Karpas-422 (cell line): Measurements from ENCODE around the gene DDX49. TPM values are rescaled to one million over a fixed set of nuclear protein-coding genes. Genes with fewer than 3 reads are reported as not detected.

ENCODE experiments used
- DNase-seq: peaks from one replicate; pipeline ENCODE4 v3.0.0-alpha.2; 2015
- H2AFZ ChIP-seq: fragments of 200-600 bp; sonication (generic); 2 replicates; pipeline ENCODE4 v1.6.1; 2014; ENCODE audit warnings: antibody characterized with exemption, low read length, mixed read lengths
- H3K27ac ChIP-seq: fragments of 200-600 bp; sonication (generic); 2 replicates; pipeline ENCODE4 v1.5.1; 2014; ENCODE audit warnings: mild to moderate bottlenecking, low read length, moderate library complexity
- H3K27me3 ChIP-seq: fragments of 200-600 bp; sonication (generic); 2 replicates; pipeline ENCODE4 v1.6.1; 2014; ENCODE audit warnings: low read length, mixed read lengths
- H3K36me3 ChIP-seq: fragments of 200-600 bp; sonication (generic); 2 replicates; pipeline ENCODE4 v1.6.1; 2014; ENCODE audit warnings: low read length, mixed read lengths; ENCODE audit not compliant: insufficient read depth
- H3K4me1 ChIP-seq: fragments of 200-600 bp; sonication (generic); 2 replicates; pipeline ENCODE4 v1.6.1; 2014; ENCODE audit warnings: mild to moderate bottlenecking, low read length, mixed read lengths
- H3K4me2 ChIP-seq: fragments of 200-600 bp; sonication (generic); 2 replicates; pipeline ENCODE4 v1.6.1; 2014; ENCODE audit warnings: low read length, low read depth, mild to moderate bottlenecking; ENCODE audit not compliant: poor library complexity, severe bottlenecking
- H3K4me3 ChIP-seq: fragments of 200-600 bp; sonication (generic); 2 replicates; pipeline ENCODE4 v1.5.1; 2014; ENCODE audit warnings: mild to moderate bottlenecking, antibody characterized with exemption, low read length, mixed read lengths
- H3K79me2 ChIP-seq: fragments of 200-600 bp; sonication (generic); 2 replicates; pipeline ENCODE4 v1.6.1; 2014; ENCODE audit warnings: mild to moderate bottlenecking, low read length, mixed read lengths
- H3K9ac ChIP-seq: fragments of 200-600 bp; sonication (generic); 2 replicates; pipeline ENCODE4 v1.6.0; 2014; ENCODE audit warnings: low read length
- H3K9me2 ChIP-seq: fragments of 200-600 bp; sonication (generic), shearing (Covaris generic); replicated peaks from 2 replicates; pipeline ENCODE4 v1.6.0; 2014; ENCODE audit warnings: mild to moderate bottlenecking, low read length, moderate library complexity; ENCODE audit not compliant: insufficient read depth
- H3K9me3 ChIP-seq: fragments of 300-700, 200-600 bp; sonication (generic); 2 replicates; pipeline ENCODE4 v1.6.1; 2014; ENCODE audit warnings: low read length, mixed read lengths
- H4K20me1 ChIP-seq: fragments of 200-600 bp; sonication (generic); 2 replicates; pipeline ENCODE4 v1.6.1; 2014; ENCODE audit warnings: mild to moderate bottlenecking, antibody characterized with exemption, low read length, low read depth; ENCODE audit not compliant: insufficient read depth
- total RNA-seq: library from RNA; depleted of rRNA; stranded (reverse); fragments of >200 nt; shearing (Covaris generic); gene quantifications from 2 replicates; pipeline ENCODE4 v1.2.3, GENCODE V29; 2014; ENCODE audit warnings: low replicate concordance

DDX49 gene
- total RNA-seq, 1 experiment from 2014 or later: 49.3 TPM

- no peak overlapping the region for H3K4me3 ChIP-seq
- H2AFZ ChIP-seq: no peak overlapping the region
Observed at GRCh38 chr19:18894254-18895037, 25.1 kb upstream of the DDX49 start.

DNA sequence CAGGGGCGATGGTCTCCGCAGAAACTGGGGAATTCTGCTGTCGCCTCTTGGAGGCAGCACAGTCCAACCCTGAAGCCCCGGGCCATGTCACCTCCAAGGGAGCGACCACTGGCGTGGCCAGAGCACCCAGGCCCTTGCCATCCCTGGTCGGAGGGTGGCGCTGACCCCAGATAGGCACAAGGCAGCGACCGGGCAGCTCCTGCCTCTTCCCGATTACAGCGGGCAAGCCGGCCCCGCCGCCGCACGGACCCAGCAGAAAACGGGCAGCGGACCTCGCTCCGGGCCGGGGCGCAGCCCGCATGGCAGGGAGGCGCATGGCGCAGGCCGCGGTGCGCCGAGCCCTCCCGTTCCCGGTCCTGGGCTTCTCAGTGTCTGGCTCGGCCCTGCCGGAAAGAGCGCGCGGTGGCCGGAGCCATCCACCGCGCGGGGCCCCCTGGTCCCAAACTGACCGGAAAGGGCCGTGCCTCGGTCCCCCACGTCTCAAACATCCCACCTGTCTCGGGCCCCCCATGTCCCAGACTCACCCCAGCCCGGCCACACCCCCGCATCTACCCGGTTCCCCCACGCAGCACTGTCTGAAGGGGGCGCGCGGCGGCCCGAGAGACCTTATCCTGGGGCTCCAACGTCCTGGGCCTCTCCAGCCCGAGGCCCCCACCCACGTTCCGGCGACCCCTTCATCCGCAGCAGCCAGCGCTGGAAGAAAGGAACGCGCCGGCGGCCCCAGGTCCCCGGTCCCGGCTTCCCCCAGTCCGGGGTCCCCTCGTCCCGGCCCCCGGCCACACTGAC lies 24.3 kb upstream of the DDX49 start:
- no peaks in the 10 kb centered on the region for H3K4me1 ChIP-seq
- no peak overlapping the region for H3K9ac ChIP-seq
- H3K4me2 ChIP-seq: no peak overlapping the region
- no peak overlapping the region for H2AFZ ChIP-seq
- H3K9me2 ChIP-seq: no peaks in the 10 kb centered on the region
- H3K79me2 ChIP-seq: no peaks in the 10 kb centered on the region
- no peak overlapping the region for H3K27ac ChIP-seq
- no peak overlapping the region for H3K4me3 ChIP-seq
- no peak for DNase-seq
- H4K20me1 ChIP-seq: no peaks in the 10 kb centered on the region
- no peaks in the 10 kb centered on the region for H3K36me3 ChIP-seq
- H3K27me3 ChIP-seq: no peaks in the 10 kb centered on the region
- no peaks in the 10 kb centered on the region for H3K9me3 ChIP-seq

More at GRCh38 chr19:18894254-18895037, 25.1 kb upstream of the DDX49 start:
- Histone ChIP-seq H3K9ac (no peak overlapping the region), H3K79me2 (no peaks in the 10 kb centered on the region), H3K27ac (no peak overlapping the region), H3K4me2 (no peak overlapping the region), H3K9me2 (no peaks in the 10 kb centered on the region), H3K27me3 (no peaks in the 10 kb centered on the region), H4K20me1 (no peaks in the 10 kb centered on the region), H3K9me3 (no peaks in the 10 kb centered on the region), H3K4me1 (no peaks in the 10 kb centered on the region), H3K36me3 (no peaks in the 10 kb centered on the region)
- peak; percentile 51 for DNase-seq

- DNase-seq: no peak
- Histone ChIP-seq H3K4me2 (no peak within 1 kb of the TSS), H3K4me3 (no peak within 1 kb of the TSS), H3K36me3 (no peaks in the 10 kb centered on the region), H2AFZ (no peak within 1 kb of the TSS), H3K79me2 (no peaks in the 10 kb centered on the region), H3K9me2 (no peaks in the 10 kb centered on the region), H3K9me3 (no peaks in the 10 kb centered on the region), H3K4me1 (no peaks in the 10 kb centered on the region), H4K20me1 (no peaks in the 10 kb centered on the region), H3K27ac (no peak within 1 kb of the TSS), H3K9ac (no peak within 1 kb of the TSS), H3K27me3 (no peaks in the 10 kb centered on the region)
Observed at GRCh38 chr19:18895824-18896341, 23.6 kb upstream of the DDX49 start, which contains the start of gene CERS1. TSS of gene CERS1 (minus strand) at chr19:18896158. CDS start at chr19:18896072, 86 bp downstream.

GRCh38 chr19:18896421-18896841 lies 23.1 kb upstream of the DDX49 start:
- Histone ChIP-seq H3K4me3 (no peak overlapping the region), H3K27me3 (no peaks in the 10 kb centered on the region), H3K36me3 (no peaks in the 10 kb centered on the region), H3K9ac (no peak overlapping the region), H3K9me2 (no peaks in the 10 kb centered on the region), H2AFZ (no peak overlapping the region), H4K20me1 (no peaks in the 10 kb centered on the region), H3K27ac (no peak overlapping the region), H3K9me3 (no peaks in the 10 kb centered on the region), H3K4me2 (no peak overlapping the region), H3K79me2 (no peaks in the 10 kb centered on the region), H3K4me1 (no peaks in the 10 kb centered on the region)
- DNase-seq: no peak

DNA sequence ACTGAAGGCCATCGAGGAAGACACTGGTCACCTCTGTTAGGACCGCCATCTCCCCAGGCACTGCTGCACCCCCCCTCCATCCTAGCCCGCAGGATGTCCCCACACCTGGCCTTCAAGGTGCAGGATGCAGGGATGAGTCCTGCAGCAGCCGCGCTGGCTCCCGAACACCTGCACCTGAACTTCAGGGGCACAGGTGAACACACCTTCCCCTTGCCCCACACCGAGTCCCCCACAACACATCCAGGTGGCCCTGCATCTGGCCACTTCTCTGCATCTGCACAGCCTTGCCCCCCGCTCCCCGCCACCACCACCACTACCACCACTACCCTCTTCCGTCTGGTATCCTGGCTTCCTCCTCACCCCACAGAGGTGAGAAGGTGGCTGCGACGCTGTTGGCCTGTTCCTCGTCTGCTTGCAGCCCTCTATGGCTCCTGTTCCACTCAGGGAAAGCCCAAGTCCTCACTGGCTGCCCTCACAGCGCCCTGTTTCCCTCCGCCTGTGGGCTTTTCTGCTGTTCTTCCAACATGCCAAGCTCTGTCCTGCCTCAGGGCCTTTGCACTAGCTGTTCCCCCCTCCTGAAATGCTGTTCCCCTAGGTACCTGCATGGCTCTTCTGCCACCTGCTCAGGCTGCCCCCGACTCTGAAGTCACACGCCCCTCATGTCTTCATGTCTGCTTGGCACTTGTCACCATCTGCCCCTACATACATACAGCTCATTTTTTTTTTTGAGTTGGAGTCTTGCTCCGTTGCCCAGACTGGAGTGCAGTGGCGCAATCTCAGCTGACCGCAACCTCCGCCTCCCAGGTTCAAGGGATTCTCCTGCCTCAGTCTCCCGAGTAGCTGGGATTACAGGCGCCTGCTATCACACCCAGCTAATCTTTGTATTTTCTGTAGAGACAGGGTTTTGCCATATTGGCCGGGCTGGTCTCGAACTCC lies 22.2 kb upstream of the DDX49 start:
- Histone ChIP-seq H4K20me1 (no peaks in the 10 kb centered on the region), H3K4me3 (no peak overlapping the region), H3K4me2 (no peak overlapping the region), H3K9me2 (no peaks in the 10 kb centered on the region), H3K27me3 (no peaks in the 10 kb centered on the region), H3K79me2 (no peaks in the 10 kb centered on the region), H3K9me3 (no peaks in the 10 kb centered on the region), H3K9ac (no peak overlapping the region), H3K27ac (no peak overlapping the region), H3K36me3 (no peaks in the 10 kb centered on the region), H3K4me1 (no peaks in the 10 kb centered on the region), H2AFZ (no peak overlapping the region)
- DNase-seq: no peak

- DNase-seq: no peak
- H3K27ac ChIP-seq: no peak overlapping the region
- no peaks in the 10 kb centered on the region for H3K9me3 ChIP-seq
- H3K27me3 ChIP-seq: no peaks in the 10 kb centered on the region
- no peaks in the 10 kb centered on the region for H3K79me2 ChIP-seq
- H3K9ac ChIP-seq: no peak overlapping the region
- no peaks in the 10 kb centered on the region for H3K9me2 ChIP-seq
- H3K4me3 ChIP-seq: no peak overlapping the region
- H3K4me1 ChIP-seq: no peaks in the 10 kb centered on the region
- H3K36me3 ChIP-seq: no peaks in the 10 kb centered on the region
- no peak overlapping the region for H3K4me2 ChIP-seq
- H2AFZ ChIP-seq: no peak overlapping the region
- no peaks in the 10 kb centered on the region for H4K20me1 ChIP-seq
Observed at GRCh38 chr19:18898081-18898606, 21.4 kb upstream of the DDX49 start.

DNA sequence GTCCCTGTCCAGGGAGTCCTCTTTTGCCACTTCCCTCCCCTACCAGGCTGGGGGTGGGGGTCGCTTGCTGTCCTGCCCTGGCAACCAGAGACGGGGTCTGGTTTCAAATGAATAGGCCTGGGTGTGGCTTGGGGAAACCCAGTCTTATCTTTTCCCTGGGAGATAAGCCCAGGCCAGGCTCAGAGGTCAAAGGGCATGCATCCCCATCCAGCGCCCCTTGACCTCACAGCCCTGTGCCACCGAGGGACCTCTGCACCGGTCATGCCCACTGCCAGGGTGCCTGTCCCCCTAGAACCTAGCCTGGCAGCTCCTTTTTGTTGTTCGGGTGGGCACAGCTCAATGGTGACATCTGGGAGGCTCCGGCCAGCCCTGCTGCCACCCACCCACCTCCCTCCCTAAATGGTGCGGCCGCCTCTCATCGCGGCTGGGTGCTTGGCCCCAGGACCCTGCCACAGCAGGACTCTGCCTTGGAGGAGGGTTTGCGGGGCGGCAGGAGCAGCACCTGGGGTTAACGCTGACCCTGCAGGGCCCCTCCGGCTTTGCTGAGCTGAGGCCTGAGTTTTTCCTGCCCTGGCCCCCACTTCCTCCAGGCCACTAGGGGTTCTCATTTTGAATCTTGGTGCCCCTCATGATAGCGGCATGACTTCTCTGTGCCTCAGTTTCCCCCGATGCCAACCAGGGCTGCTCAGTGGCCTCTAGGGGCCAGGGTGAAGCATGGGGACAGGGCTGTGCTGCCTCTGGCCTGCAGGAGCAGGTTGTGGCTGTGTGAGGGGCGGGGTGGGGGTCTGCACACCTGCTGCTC lies 20.7 kb upstream of the DDX49 start:
- H2AFZ ChIP-seq: no peak overlapping the region
- H3K9ac ChIP-seq: no peak overlapping the region
- DNase-seq: no peak
- H4K20me1 ChIP-seq: no peaks in the 10 kb centered on the region
- no peaks in the 10 kb centered on the region for H3K4me1 ChIP-seq
- no peaks in the 10 kb centered on the region for H3K79me2 ChIP-seq
- no peaks in the 10 kb centered on the region for H3K36me3 ChIP-seq
- H3K4me3 ChIP-seq: no peak overlapping the region
- H3K9me2 ChIP-seq: no peaks in the 10 kb centered on the region
- no peaks in the 10 kb centered on the region for H3K27me3 ChIP-seq
- no peak overlapping the region for H3K4me2 ChIP-seq
- no peak overlapping the region for H3K27ac ChIP-seq
- H3K9me3 ChIP-seq: no peaks in the 10 kb centered on the region
